HEK293 (cell line): Measurements from ENCODE around the gene STRADA.

ENCODE experiments used
- EGR2 ChIP-seq: fragments of 450-650 bp; formaldehyde crosslinking; IDR thresholded peaks from 2 replicates; pipeline ENCODE4 v1.5.1; 2016; ENCODE audit warnings: low read depth, missing biosample characterization, missing genetic modification characterization
- GLIS2 ChIP-seq: fragments of 450-650 bp; formaldehyde crosslinking; IDR thresholded peaks from 2 replicates; pipeline ENCODE4 v1.5.1; 2016; ENCODE audit warnings: missing biosample characterization, missing genetic modification characterization
- KLF1 ChIP-seq: fragments of 450-650 bp; formaldehyde crosslinking; IDR thresholded peaks from 2 replicates; pipeline ENCODE4 v1.5.1; 2016; ENCODE audit warnings: missing biosample characterization, missing genetic modification characterization
- SP2 ChIP-seq: fragments of 450-650 bp; formaldehyde crosslinking; IDR thresholded peaks from 2 replicates; pipeline ENCODE4 v1.5.1; 2016; ENCODE audit warnings: missing biosample characterization, missing genetic modification characterization
- ZBTB20 ChIP-seq: fragments of 450-650 bp; formaldehyde crosslinking; IDR thresholded peaks from 2 replicates; pipeline ENCODE4 v1.5.1; 2016; ENCODE audit warnings: missing biosample characterization, missing genetic modification characterization
- ZBTB7A ChIP-seq: fragments of 450-650 bp; formaldehyde crosslinking; IDR thresholded peaks from 2 replicates; pipeline ENCODE4 v1.5.1; 2016; ENCODE audit warnings: low read depth, missing biosample characterization, missing genetic modification characterization
- ZEB2 ChIP-seq: fragments of 450-650 bp; formaldehyde crosslinking; IDR thresholded peaks from 2 replicates; pipeline ENCODE4 v1.5.1; 2016; ENCODE audit warnings: missing biosample characterization, missing genetic modification characterization
- ZNF335 ChIP-seq: fragments of 450-650 bp; formaldehyde crosslinking; conservative IDR thresholded peaks from 2 replicates; pipeline ENCODE4 v1.5.1; 2016; ENCODE audit warnings: missing biosample characterization, missing genetic modification characterization
- ZNF433 ChIP-seq: fragments of 450-650 bp; formaldehyde crosslinking; IDR thresholded peaks from 2 replicates; pipeline ENCODE4 v1.5.1; 2016; ENCODE audit warnings: missing biosample characterization, missing genetic modification characterization, low read depth
- ZNF530 ChIP-seq: fragments of 450-650 bp; formaldehyde crosslinking; IDR thresholded peaks from 2 replicates; pipeline ENCODE4 v1.5.1; 2016; ENCODE audit warnings: low read depth, missing biosample characterization, missing genetic modification characterization
- ZNF600 ChIP-seq: fragments of 450-650 bp; formaldehyde crosslinking; IDR thresholded peaks from 2 replicates; pipeline ENCODE4 v1.5.1; 2016; ENCODE audit warnings: missing biosample characterization, missing genetic modification characterization
- ZNF623 ChIP-seq: fragments of 450-650 bp; formaldehyde crosslinking; IDR thresholded peaks from 2 replicates; pipeline ENCODE4 v1.5.1; 2016; ENCODE audit warnings: missing biosample characterization, missing genetic modification characterization
- TF ChIP-seq, protein P1 (sequence below): fragments of 450-650 bp; formaldehyde crosslinking; optimal IDR thresholded peaks from 2 replicates; pipeline ENCODE3; 2016; ENCODE audit warnings: missing biosample characterization, mild to moderate bottlenecking, missing genetic modification characterization
- TF ChIP-seq, protein P2 (sequence below): fragments of 450-650 bp; formaldehyde crosslinking; IDR thresholded peaks from 2 replicates; pipeline ENCODE4 v1.5.1; 2016; ENCODE audit warnings: missing biosample characterization, missing genetic modification characterization, borderline replicate concordance
- TF ChIP-seq, protein P3 (sequence below): fragments of 450-650 bp; formaldehyde crosslinking; conservative IDR thresholded peaks from 2 replicates; pipeline ENCODE4 v1.5.1; 2016; ENCODE audit warnings: low read depth, missing biosample characterization, missing genetic modification characterization
- TF ChIP-seq, protein P4 (sequence below): fragments of 450-650 bp; formaldehyde crosslinking; IDR thresholded peaks from 2 replicates; pipeline ENCODE4 v1.5.1; 2016; ENCODE audit warnings: missing biosample characterization, missing genetic modification characterization
- TF ChIP-seq, protein P5 (sequence below): fragments of 450-650 bp; formaldehyde crosslinking; IDR thresholded peaks from 2 replicates; pipeline ENCODE4 v1.5.1; 2016; ENCODE audit warnings: missing biosample characterization, missing genetic modification characterization
- TF ChIP-seq, protein P6 (sequence below): fragments of 450-650 bp; formaldehyde crosslinking; IDR thresholded peaks from 2 replicates; pipeline ENCODE4 v1.5.1; 2016; ENCODE audit warnings: missing biosample characterization, missing genetic modification characterization
- TF ChIP-seq, protein P7 (sequence below): fragments of 450-650 bp; formaldehyde crosslinking; IDR thresholded peaks from 2 replicates; pipeline ENCODE4 v1.5.1; 2017; ENCODE audit warnings: missing biosample characterization, mild to moderate bottlenecking, missing genetic modification characterization, moderate library complexity

Gene STRADA

DNA sequence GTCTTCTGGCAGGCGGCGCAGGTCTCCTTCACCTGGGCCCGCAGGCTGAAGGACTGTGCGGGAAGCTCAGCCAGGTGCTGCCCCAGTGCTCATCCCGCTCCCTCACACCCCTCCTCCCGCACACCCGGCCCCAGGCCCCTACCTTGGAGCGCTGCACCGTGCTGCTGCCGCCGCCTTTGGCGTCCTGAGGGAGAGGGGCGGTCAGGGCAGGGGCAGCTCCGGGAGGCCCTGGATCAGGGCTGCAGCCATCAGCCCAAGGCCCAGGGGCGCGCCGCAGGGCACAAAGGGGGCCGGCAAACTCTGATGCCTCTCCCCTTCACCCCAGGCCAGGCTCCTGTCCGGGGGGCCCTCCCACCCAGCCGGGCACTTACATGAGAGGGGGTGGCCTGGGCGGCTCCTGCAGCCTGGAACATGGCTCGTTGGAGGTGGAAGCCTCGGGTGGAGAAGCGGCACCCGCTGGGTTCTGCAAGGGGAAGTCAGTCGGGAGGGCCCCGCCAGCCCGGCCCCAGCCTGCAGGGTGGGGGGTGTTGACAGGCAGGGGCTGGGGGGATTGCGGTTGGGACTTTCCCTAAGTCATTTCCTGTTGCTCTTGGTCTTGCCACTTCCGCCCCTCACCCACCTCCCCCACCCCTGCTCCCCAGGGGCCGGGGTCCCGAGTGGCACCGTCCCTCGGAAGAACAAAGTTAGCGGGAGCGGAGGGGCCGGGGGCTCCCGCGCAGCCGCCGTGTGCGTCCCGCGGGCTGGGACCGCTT, 42.5 kb downstream of the STRADA start (continued):
- TF ChIP-seq, protein P1, sequence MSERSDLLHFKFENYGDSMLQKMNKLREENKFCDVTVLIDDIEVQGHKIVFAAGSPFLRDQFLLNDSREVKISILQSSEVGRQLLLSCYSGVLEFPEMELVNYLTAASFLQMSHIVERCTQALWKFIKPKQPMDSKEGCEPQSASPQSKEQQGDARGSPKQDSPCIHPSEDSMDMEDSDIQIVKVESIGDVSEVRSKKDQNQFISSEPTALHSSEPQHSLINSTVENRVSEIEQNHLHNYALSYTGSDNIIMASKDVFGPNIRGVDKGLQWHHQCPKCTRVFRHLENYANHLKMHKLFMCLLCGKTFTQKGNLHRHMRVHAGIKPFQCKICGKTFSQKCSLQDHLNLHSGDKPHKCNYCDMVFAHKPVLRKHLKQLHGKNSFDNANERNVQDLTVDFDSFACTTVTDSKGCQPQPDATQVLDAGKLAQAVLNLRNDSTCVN, result peak; percentile 40
- TF ChIP-seq ZNF530 (tag by site-specific recombination), result no peak
- TF ChIP-seq ZNF623, result no peak
- TF ChIP-seq, protein P2, sequence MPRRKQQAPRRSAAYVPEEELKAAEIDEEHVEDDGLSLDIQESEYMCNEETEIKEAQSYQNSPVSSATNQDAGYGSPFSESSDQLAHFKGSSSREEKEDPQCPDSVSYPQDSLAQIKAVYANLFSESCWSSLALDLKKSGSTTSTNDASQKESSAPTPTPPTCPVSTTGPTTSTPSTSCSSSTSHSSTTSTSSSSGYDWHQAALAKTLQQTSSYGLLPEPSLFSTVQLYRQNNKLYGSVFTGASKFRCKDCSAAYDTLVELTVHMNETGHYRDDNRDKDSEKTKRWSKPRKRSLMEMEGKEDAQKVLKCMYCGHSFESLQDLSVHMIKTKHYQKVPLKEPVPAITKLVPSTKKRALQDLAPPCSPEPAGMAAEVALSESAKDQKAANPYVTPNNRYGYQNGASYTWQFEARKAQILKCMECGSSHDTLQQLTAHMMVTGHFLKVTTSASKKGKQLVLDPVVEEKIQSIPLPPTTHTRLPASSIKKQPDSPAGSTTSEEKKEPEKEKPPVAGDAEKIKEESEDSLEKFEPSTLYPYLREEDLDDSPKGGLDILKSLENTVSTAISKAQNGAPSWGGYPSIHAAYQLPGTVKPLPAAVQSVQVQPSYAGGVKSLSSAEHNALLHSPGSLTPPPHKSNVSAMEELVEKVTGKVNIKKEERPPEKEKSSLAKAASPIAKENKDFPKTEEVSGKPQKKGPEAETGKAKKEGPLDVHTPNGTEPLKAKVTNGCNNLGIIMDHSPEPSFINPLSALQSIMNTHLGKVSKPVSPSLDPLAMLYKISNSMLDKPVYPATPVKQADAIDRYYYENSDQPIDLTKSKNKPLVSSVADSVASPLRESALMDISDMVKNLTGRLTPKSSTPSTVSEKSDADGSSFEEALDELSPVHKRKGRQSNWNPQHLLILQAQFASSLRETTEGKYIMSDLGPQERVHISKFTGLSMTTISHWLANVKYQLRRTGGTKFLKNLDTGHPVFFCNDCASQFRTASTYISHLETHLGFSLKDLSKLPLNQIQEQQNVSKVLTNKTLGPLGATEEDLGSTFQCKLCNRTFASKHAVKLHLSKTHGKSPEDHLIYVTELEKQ, result no peak
- peak; percentile 42 for TF ChIP-seq SP2 (tag by site-specific recombination)
- peak; percentile 30; the same call in 1 of the 2 replicates for TF ChIP-seq KLF1
- TF ChIP-seq, protein P3, sequence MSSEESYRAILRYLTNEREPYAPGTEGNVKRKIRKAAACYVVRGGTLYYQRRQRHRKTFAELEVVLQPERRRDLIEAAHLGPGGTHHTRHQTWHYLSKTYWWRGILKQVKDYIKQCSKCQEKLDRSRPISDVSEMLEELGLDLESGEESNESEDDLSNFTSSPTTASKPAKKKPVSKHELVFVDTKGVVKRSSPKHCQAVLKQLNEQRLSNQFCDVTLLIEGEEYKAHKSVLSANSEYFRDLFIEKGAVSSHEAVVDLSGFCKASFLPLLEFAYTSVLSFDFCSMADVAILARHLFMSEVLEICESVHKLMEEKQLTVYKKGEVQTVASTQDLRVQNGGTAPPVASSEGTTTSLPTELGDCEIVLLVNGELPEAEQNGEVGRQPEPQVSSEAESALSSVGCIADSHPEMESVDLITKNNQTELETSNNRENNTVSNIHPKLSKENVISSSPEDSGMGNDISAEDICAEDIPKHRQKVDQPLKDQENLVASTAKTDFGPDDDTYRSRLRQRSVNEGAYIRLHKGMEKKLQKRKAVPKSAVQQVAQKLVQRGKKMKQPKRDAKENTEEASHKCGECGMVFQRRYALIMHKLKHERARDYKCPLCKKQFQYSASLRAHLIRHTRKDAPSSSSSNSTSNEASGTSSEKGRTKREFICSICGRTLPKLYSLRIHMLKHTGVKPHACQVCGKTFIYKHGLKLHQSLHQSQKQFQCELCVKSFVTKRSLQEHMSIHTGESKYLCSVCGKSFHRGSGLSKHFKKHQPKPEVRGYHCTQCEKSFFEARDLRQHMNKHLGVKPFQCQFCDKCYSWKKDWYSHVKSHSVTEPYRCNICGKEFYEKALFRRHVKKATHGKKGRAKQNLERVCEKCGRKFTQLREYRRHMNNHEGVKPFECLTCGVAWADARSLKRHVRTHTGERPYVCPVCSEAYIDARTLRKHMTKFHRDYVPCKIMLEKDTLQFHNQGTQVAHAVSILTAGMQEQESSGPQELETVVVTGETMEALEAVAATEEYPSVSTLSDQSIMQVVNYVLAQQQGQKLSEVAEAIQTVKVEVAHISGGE, result peak; percentile 53
- peak; percentile 47 for TF ChIP-seq ZBTB20 (tag by site-specific recombination)
- no peak for TF ChIP-seq ZNF433
- 0 out of 2 replicates have a peak, but pooled peaks have one; percentile 23 for TF ChIP-seq ZEB2 (tag by site-specific recombination)
- TF ChIP-seq, protein P4, sequence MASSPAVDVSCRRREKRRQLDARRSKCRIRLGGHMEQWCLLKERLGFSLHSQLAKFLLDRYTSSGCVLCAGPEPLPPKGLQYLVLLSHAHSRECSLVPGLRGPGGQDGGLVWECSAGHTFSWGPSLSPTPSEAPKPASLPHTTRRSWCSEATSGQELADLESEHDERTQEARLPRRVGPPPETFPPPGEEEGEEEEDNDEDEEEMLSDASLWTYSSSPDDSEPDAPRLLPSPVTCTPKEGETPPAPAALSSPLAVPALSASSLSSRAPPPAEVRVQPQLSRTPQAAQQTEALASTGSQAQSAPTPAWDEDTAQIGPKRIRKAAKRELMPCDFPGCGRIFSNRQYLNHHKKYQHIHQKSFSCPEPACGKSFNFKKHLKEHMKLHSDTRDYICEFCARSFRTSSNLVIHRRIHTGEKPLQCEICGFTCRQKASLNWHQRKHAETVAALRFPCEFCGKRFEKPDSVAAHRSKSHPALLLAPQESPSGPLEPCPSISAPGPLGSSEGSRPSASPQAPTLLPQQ (tag by site-specific recombination), result 0 out of 2 replicates have a peak, but pooled peaks have one; percentile 23
- peak; percentile 10; the same call in 1 of the 2 replicates for TF ChIP-seq EGR2 (tag by site-specific recombination)
- TF ChIP-seq ZNF335, result peak; percentile 79
- TF ChIP-seq, protein P5, sequence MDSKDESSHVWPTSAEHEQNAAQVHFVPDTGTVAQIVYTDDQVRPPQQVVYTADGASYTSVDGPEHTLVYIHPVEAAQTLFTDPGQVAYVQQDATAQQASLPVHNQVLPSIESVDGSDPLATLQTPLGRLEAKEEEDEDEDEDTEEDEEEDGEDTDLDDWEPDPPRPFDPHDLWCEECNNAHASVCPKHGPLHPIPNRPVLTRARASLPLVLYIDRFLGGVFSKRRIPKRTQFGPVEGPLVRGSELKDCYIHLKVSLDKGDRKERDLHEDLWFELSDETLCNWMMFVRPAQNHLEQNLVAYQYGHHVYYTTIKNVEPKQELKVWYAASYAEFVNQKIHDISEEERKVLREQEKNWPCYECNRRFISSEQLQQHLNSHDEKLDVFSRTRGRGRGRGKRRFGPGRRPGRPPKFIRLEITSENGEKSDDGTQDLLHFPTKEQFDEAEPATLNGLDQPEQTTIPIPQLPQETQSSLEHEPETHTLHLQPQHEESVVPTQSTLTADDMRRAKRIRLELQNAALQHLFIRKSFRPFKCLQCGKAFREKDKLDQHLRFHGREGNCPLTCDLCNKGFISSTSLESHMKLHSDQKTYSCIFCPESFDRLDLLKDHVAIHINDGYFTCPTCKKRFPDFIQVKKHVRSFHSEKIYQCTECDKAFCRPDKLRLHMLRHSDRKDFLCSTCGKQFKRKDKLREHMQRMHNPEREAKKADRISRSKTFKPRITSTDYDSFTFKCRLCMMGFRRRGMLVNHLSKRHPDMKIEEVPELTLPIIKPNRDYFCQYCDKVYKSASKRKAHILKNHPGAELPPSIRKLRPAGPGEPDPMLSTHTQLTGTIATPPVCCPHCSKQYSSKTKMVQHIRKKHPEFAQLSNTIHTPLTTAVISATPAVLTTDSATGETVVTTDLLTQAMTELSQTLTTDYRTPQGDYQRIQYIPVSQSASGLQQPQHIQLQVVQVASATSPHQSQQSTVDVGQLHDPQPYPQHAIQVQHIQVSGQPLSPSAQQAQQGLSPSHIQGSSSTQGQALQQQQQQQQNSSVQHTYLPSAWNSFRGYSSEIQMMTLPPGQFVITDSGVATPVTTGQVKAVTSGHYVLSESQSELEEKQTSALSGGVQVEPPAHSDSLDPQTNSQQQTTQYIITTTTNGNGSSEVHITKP, result peak; percentile 85
- TF ChIP-seq GLIS2 (tag by site-specific recombination), result peak; percentile 95
- TF ChIP-seq, protein P6, sequence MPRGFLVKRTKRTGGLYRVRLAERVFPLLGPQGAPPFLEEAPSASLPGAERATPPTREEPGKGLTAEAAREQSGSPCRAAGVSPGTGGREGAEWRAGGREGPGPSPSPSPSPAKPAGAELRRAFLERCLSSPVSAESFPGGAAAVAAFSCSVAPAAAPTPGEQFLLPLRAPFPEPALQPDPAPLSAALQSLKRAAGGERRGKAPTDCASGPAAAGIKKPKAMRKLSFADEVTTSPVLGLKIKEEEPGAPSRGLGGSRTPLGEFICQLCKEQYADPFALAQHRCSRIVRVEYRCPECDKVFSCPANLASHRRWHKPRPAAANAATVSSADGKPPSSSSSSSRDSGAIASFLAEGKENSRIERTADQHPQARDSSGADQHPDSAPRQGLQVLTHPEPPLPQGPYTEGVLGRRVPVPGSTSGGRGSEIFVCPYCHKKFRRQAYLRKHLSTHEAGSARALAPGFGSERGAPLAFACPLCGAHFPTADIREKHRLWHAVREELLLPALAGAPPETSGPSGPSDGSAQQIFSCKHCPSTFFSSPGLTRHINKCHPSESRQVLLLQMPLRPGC (tag by site-specific recombination), result no peak
- TF ChIP-seq ZBTB7A (tag by site-specific recombination), result 0 out of 2 replicates have a peak, but pooled peaks have one; percentile 28
- TF ChIP-seq, protein P7, sequence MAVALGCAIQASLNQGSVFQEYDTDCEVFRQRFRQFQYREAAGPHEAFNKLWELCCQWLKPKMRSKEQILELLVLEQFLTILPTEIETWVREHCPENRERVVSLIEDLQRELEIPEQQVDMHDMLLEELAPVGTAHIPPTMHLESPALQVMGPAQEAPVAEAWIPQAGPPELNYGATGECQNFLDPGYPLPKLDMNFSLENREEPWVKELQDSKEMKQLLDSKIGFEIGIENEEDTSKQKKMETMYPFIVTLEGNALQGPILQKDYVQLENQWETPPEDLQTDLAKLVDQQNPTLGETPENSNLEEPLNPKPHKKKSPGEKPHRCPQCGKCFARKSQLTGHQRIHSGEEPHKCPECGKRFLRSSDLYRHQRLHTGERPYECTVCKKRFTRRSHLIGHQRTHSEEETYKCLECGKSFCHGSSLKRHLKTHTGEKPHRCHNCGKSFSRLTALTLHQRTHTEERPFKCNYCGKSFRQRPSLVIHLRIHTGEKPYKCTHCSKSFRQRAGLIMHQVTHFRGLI, result no peak
- TF ChIP-seq ZNF600 (tag by site-specific recombination), result 0 out of 2 replicates have a peak, but pooled peaks have one; percentile 41
- TF ChIP-seq, all 188 proteins: peak for 19
